OCI-LY7 (cell line): ENCODE data around the gene GABARAPL2.

Experiments
- EZH2phosphoT487 ChIP-seq: fragments of 200-600 bp; sonication (generic); IDR thresholded peaks from 2 replicates; pipeline ENCODE4 v1.6.1; 2018; ENCODE audit warnings: low read depth, borderline replicate concordance, mild to moderate bottlenecking, mixed run types, antibody characterized with exemption, low read length, moderate library complexity, mixed read lengths
- TF ChIP-seq, protein P1 (sequence below): fragments of 200-600 bp; sonication (generic); conservative IDR thresholded peaks from 2 replicates; pipeline ENCODE4 v1.5.1; 2014; ENCODE audit warnings: mild to moderate bottlenecking, antibody characterized with exemption, low read length, moderate library complexity, mixed read lengths

DNA sequence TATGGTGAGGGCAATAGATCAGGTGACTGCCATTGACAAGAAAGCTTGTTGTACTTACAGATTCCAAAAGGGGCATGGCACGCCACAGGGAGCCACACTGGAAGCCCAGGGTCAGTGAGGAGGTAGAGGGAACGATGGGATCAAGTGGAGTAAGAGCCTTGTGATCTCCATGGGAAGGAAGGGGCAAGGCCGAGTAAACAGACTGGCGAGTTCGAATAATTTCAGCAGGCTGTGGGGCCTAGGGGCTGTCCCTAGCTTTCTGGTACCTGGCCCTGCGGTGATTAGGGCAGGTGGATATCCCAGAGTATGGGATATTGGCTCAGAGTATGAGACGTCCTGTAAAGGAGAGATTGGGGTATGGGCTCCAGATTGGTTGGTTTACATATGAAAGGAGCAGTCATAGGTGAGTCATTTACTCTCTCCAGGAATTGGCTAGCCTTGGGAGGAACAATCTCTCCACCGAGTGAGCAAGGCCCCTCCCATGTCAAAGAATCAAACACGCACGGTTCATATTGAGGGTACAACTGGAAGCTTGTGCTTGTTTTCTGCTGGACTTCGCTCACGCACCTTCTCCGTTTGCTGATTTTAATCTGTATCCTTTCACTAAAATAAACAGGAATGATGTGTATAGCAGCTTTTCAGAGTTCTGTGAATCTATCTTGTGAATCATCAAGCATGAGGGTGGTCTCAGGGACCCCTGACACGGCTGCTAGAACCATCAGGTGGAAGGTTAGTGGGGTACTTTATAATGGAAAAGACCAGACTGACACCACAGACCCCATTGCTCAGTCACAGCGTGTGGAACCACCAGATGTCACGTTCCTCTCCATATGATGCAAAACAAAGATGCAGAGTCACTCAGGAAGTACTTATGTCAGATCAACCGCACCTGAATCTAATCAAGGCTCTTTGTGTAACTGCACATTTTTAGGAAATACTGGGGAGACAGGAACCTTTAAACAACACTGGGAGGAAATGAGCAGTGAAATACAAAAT, 27.9 kb downstream of the GABARAPL2 start:
- TF ChIP-seq, protein P1, sequence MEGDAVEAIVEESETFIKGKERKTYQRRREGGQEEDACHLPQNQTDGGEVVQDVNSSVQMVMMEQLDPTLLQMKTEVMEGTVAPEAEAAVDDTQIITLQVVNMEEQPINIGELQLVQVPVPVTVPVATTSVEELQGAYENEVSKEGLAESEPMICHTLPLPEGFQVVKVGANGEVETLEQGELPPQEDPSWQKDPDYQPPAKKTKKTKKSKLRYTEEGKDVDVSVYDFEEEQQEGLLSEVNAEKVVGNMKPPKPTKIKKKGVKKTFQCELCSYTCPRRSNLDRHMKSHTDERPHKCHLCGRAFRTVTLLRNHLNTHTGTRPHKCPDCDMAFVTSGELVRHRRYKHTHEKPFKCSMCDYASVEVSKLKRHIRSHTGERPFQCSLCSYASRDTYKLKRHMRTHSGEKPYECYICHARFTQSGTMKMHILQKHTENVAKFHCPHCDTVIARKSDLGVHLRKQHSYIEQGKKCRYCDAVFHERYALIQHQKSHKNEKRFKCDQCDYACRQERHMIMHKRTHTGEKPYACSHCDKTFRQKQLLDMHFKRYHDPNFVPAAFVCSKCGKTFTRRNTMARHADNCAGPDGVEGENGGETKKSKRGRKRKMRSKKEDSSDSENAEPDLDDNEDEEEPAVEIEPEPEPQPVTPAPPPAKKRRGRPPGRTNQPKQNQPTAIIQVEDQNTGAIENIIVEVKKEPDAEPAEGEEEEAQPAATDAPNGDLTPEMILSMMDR = no peak
- no peak for TF ChIP-seq EZH2phosphoT487
